Epidermal melanocyte (primary cell): ENCODE results near the gene ZNF83.
"Not testable (repeated sequence)": the region's sequence is repeated elsewhere in the genome, so short reads cannot be mapped to it uniquely, and the experiment has no call there.

Experiments used
- DNase-seq: peaks from one replicate; pipeline ENCODE4 v3.0.0; 2011; ENCODE audit warnings: low spot score; ENCODE audit not compliant: insufficient read length

ZNF83 gene

GRCh38 chr19:52637718-52638585 lies at the start of gene ZNF83:
Gene ZNF83, minus strand, starts transcription at chr19:52638355.
- peak; percentile 75 for DNase-seq

DNA sequence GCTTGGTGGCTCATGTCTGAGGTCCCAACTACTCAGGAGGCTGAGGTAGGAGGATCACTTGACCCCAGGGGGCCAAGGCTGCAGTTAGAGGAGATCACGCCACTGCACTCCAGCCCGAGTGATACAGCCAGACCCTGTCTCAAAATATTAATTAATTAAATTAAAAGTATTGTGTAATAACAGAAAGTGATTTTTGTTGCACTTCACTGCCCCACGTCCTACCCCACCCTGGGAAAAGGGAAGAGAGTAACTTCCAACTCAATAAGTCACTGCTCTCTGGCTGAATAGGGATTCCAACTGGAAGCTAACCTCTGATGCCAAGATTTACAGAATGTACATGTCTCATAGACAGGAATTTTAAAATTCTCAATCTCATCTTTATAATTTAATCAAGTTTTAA lies 49.5 kb upstream of the ZNF83 start:
- DNase-seq = no peak

GRCh38 chr19:52685811-52686210 lies 47.7 kb upstream of the ZNF83 start:
- DNase-seq = no peak

- not testable (repeated sequence) for DNase-seq
These were observed 43.1 kb upstream of the ZNF83 start for GRCh38 chr19:52681216-52681615.

GRCh38 chr19:52679598-52679997 lies 41.4 kb upstream of the ZNF83 start:
- no peak for DNase-seq

DNA sequence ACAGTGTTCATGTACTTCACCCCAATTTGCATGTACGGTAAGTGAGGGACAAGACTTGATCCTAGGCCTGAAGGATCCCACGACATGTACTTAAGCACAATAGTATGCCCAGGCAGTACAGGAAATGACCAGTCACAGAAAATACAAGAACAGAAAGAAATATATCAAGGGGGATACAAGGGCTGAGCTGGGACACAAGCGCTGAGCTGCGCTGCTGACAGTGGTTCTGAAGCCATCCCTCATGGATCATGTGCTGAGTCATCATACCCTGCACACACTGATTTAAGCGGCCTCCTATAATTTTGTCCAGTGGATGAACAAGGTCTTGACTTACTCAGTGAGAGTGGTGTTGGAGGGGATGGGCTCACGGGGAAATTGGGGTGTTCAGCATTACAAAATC lies 37.1 kb upstream of the ZNF83 start:
- DNase-seq = not testable (repeated sequence)

DNA sequence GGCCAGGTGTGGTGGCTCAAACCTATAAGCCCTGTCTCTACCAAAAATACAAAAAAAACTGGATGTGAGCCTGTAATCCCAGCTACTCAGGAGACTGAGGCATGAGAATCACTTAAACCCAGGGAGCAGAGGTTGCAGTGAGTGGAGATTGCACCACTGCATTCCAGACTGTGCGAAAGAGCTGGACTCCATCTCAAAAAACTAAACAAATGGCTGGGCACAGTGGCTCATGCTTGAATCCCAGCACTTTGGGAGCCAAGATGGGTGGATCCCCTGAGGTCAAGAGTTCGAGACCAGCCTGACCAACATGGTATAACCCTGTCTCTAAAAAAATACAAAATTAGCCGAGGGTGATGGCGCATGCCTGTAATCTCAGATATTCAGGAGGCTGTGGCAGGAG lies 34.9 kb upstream of the ZNF83 start:
- DNase-seq = no peak

DNA sequence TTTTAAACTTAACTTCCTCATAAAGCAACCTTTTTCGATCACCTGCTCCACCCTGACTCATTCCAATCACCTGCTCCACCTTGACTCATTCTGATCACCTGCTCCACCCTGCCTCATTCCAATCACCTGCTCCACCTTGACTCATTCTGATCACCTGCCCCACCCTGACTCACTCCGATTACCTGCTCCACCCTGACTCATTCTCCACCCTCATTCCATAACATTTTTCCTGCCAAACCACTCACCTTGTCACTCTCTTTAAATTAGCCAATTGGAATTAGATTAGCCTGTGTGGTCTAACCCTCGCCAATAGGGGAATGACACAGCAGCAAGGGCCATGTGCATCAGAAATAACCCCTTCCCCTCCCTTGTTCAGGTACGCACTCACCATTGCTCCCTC lies 31.9 kb upstream of the ZNF83 start:
- no peak for DNase-seq

- no peak for DNase-seq
These were observed 31.4 kb upstream of the ZNF83 start for GRCh38 chr19:52669586-52669985.

GRCh38 chr19:52667972-52668371 lies 29.8 kb upstream of the ZNF83 start:
- no peak for DNase-seq

DNA sequence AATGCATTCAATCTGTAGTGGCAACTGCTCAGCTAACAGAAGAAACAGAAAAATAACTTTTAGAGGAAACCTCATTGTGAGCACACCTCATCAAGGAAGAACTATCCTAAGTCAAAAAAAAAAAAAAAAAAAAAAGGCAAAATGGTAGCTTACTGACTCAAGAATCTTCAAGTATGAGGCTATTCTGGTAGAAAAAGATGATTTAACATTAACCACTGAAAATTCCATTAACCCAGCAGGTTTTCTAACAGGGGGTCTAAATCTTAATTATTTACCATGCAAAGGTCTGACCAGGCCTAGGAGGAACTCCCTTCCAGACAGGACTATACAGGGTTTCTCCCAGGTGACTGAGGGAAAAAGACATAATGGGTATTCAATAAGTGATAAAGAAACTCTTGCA lies 28.4 kb upstream of the ZNF83 start:
- no peak for DNase-seq

DNA sequence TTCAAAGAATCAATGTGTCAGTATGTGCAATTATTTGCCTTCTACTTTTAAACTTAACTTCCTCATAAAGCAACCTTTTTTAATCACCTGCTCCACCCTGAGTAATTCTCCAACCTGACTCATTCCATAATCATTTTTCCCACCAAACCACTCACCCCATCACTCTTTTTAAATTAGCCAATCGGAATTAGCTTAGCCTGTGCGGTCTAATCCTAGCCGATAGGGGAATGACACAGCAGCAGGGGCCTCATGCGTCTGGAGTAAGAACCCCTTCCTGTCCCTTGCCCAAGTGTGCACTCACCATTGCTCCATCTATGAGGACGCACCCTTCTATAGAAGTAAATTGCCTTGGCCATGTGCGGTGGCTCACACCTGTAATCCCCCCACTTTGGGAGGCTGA lies 27.4 kb upstream of the ZNF83 start:
- DNase-seq = no peak

DNA sequence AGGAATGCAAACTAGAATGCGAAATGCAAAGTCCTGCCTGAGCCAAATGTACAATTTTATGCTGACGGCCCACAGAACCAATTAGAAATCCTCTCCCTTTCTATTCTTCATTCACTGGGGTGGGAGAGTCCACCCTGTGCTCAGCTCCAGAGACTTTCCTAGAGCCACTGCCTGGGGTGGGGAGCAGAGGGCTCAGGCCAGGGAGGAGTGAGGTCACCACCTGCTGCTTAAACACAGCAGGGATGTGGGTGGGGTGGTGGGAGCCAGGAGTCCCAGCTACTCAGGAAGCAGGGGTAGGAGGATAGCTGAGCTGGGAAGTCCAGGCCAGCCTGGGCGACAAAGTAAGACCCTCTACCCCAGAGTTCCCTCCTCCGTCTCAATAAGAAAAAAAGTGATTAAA lies 26.9 kb upstream of the ZNF83 start:
- no peak for DNase-seq

- DNase-seq = no peak
These were observed 26.3 kb upstream of the ZNF83 start for GRCh38 chr19:52664461-52664860.

- DNase-seq = no peak
These were observed 24.5 kb upstream of the ZNF83 start for GRCh38 chr19:52662631-52663030.

DNA sequence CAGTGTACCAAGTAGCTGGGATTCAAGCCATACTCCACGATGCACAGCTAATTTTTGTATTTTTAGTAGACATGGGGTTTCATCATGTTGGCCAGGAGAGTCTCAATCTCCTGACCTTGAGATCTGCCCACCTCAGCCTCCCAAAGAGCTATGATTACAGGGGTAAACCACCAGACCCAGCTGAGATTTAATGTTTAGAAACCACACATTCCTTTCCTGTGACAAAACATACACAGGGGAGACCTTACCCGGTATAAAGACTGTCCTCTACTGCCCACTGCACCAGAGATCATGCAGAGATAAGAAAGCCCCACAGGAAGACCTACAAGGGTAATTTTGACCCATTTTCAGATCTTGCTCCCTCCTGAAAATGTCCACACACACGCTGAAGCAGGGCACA lies 22.8 kb upstream of the ZNF83 start:
- DNase-seq = no peak

GRCh38 chr19:52659013-52659412 lies 20.9 kb upstream of the ZNF83 start:
- DNase-seq = no peak

DNA sequence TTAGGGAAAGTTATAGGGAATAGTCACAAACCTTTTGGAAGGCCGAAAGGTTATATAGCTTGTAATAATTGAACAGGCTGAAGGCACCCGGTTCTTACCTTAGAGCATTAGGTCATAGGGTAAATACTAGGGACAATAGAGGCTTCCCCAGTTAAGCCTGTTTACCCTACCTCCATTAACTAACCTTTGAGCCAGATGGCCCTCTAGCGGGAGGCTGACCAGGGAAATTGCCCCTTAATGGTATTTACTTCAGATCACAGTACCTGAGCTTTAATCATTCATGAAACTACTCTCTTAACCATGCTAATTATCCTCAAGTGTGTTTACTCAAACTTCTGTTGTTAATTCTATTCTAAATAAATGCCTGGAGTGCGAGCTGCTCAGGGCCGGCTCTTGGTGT lies 20.4 kb upstream of the ZNF83 start:
- DNase-seq = no peak

GRCh38 chr19:52653161-52653560 lies 15.0 kb upstream of the ZNF83 start:
- no peak for DNase-seq

DNA sequence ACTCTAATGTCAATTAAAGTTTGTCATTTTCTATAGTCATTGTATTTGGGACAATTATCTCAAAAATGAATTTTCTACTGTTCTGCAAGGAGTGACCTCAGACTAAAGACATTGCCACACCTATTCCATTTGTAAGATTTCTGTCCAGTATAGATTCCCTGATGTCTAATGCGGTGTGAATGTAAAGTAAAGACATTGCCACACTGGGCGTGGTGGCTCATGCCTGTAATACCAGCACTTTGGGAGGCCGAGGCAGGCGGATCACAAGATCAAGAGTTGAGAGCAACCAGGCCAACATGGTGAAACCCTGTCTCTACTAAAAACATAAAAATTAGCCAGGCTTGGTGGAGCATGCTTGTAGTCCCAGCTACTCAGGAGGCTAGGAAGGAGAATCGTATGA lies 13.8 kb upstream of the ZNF83 start:
- DNase-seq = no peak

- no peak for DNase-seq
These were observed 10.3 kb upstream of the ZNF83 start for GRCh38 chr19:52648336-52649016.

- no peak for DNase-seq
These were observed 8.5 kb upstream of the ZNF83 start for GRCh38 chr19:52646571-52647217.
